Inflammatory macrophage (primary cell): Measurements from ENCODE around the gene F8.
"Not testable (repeated sequence)": the region's sequence is repeated elsewhere in the genome, so short reads cannot be mapped to it uniquely, and the experiment has no call there.

Source experiments
- DNase-seq, 2 donors: peaks; one replicate each; pipeline ENCODE4 v3.0.0-alpha.2; 2020 to 2022

Gene F8

GRCh38 chrX:154873329-154873728 is 149.2 kb downstream of the F8 start:
- peak; percentile 53 to 58 for DNase-seq

GRCh38 chrX:154868522-154868921 is 154.0 kb downstream of the F8 start:
- not testable (repeated sequence) for DNase-seq

GRCh38 chrX:154855256-154855655 is 167.3 kb downstream of the F8 start:
- DNase-seq: no peak

DNA sequence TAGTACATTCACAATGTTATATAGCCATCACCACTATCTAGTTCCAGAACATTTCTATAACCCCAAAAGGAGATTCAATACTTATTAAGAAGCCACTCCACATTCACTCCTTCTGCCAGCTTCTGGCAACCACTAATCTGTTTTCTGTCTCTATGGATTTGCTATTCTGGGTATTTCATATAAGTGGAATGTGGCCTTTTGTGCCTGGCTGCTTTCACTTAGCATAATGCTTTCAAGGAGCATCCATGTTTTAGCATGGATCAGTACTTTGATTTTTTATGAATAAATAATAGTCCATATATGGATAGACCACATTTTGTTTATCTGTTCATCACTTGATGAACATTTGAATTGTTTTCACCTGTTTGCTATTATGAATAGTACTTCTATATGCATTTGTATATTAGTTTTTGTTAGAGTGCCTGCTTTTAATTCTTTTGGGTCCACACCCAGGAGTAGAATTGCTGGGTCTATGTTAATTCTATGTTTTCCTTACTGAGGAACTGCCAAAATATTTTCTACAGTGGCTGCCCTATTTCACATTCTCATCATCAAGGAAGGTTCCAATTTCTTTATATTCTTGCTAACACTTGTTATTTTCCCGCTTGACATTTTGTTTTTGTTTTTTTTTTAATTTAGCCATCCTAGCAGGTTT is 171.4 kb downstream of the F8 start:
- DNase-seq: no peak

DNA sequence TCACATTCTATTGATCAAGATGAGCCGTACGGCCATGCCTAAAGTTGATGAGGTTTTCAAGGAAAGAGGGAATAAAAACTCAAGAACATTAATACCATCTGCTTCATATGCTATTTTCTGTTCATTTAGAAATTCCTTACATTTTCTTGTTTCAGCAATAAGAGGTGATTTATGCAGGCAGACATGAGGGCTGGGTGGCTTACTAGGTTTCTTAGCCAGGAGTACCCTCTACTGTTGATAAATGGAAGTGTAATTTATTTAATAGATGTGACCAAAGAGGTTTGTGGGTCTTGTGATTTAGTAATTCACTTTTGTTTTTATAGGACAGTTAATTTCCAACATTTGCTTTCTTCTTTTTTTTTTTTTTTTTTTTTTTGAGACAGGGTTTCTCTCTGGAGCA is 181.7 kb downstream of the F8 start:
- DNase-seq: peak; percentile 42 to 62

- DNase-seq: no peak
Observed at GRCh38 chrX:154836163-154836562, 186.4 kb downstream of the F8 start.

GRCh38 chrX:154834562-154834961 is 188.0 kb downstream of the F8 start, which contains the start of gene SMIM9:
SMIM9 (minus strand) TSS chrX:154834662; CDS start chrX:154830856, 3,806 bp downstream.
- no peak for DNase-seq

- DNase-seq: no peak
Observed at GRCh38 chrX:154833746-154834274, 188.7 kb downstream of the F8 start.

- no peak for DNase-seq
Observed at GRCh38 chrX:154829926-154830442, 192.5 kb downstream of the F8 start.

- no peak for DNase-seq
Observed at GRCh38 chrX:154829134-154829533, 193.4 kb downstream of the F8 start.

DNA sequence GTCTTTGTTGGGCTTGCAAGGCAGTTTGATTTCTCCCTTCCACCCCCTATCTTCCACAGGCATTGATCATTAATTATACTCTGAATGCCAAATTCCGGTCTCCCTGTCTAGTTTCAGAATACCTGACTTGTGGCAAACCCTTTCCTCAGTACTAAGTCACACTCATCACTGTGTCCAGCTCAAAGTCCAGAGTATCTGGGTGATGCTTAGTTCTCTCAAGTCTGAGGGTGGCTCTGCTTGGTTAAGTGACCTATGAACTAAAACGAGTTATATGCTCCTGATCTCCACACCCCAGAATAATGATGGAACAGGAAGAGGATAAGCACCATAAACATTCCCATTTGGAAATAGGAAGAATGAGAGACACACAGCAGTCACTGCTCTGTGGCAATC is 194.5 kb downstream of the F8 start:
- DNase-seq: no peak

DNA sequence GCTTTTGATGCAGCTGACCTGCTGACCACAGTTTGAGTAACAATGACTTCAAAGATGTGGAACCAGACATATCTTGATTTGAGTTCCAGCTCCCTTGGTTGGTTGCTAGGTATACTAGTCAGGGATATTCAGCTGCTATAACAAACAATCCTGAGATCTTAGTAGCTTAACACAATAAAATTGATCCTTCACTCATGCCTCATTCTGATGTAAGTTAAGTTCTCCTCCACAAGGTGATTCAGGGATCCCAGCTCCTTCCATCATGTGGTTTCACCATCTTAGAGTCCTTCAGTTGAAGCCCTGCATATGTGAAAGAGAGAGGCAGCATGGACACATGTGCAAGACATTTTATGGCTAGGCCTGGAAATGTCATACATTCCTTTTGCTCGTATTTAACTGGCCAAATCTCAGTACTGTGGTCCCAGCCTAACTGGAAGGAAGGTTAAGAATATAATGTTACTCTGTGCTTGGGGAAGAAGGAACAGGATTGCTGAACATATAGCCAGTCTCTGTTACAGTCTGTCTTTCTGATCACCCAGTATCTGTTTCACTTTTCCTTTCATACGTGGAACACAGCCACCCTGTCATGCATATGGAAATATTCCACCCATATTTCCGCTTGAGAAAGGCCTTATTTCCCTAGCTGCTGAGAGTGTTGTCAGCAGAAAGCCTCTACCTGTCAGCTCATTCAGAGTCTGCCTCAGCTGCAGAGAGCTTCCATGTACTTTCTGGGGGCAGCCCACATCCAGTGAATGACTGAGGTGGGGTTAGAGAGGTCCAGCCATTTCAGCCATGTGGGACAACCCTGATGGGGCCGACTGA is 195.1 kb downstream of the F8 start:
- DNase-seq: peak; percentile 2 to 10

- DNase-seq: not testable (repeated sequence)
Observed at GRCh38 chrX:154825586-154825985, 196.9 kb downstream of the F8 start.

DNA sequence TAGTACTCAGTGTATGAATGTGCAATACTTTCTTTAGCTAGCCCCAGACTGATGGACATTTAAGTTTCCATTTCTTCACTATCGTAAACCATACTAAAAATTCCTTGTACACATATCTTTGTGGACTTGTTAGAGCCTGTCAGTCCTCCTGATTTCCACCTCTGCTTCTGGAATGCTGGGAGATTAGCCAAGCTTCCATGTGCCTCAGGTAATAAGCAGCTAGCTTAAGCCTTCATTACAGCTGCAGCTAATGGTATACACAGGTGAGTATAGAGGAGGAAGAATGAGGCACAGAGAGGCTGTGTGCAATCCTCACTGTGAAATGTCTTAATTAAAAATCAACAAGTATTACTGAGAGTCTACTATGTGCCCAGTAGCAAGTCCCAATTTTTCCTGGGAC is 197.9 kb downstream of the F8 start:
- DNase-seq: no peak

- no peak for DNase-seq
Observed at GRCh38 chrX:154822029-154822428, 200.5 kb downstream of the F8 start.

GRCh38 chrX:154821523-154821922 is 201.0 kb downstream of the F8 start:
- no peak for DNase-seq

DNA sequence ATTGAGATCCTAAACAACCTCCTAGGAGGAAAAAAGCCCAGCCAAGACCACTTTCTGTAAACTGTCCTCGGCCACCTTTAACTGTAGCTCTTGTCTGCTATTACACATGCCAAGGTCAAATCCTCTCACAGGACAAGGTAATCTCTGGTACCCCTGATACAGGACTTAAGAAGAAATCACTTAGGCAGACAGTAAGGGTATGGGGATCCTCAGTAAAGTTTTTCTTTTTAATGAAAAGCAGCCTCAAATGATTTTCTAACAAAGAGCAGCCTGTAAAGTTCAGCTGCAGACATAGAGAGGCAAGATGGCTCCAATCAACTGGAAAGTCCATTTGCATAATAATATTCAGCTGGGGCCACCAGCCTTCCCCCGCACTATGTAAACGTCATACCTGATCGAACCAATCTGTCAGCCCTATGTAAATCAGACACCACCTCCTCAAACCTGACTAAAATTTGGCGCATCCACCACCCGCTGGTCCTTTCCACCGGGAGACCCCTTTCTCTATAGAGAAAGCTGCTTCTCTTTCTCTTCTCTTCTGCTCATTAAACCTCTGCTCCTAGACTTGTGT is 202.7 kb downstream of the F8 start:
- no peak for DNase-seq

DNA sequence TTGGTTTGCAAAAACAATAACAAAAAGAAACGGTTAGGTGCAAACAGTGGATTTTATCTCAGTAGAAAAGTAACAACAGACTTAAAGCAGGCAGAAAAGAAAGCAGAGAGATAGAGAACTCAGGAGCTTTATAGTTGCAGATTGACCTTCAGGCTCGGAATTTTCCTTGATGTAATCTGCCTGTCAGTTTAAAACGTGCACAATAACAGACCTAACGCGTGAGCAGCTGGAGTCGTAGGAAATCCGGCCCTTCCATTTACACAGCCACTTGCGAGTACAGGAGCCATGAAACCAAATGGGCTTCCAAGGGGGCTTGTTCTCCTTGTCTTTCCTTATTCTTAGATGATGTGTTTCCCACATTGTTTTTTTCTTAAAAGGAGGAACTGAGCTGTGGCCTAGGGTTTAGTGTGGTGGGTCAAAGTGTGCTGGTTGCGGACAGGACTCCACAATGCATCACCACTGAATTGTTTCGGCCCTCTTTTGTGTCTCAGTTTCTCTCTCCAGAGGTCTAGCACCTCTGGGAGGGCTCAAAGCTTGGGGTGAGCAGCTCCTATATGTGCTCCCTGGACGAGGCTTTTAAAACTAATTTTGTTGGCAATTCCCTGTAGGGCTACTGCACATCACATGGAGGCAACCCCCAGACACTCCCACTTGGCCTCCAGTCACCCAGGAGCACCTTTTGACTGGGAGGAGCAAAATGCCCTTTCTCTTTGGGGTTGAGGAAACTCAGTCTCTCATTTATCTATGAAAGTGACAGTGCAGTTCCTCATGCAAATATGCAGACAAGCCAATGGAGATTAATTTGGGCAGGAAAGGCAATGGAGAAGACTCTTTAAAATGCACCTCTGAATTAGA is 203.4 kb downstream of the F8 start:
- DNase-seq: no peak

GRCh38 chrX:154817048-154817618 is 205.4 kb downstream of the F8 start:
- DNase-seq: not testable (repeated sequence)

DNA sequence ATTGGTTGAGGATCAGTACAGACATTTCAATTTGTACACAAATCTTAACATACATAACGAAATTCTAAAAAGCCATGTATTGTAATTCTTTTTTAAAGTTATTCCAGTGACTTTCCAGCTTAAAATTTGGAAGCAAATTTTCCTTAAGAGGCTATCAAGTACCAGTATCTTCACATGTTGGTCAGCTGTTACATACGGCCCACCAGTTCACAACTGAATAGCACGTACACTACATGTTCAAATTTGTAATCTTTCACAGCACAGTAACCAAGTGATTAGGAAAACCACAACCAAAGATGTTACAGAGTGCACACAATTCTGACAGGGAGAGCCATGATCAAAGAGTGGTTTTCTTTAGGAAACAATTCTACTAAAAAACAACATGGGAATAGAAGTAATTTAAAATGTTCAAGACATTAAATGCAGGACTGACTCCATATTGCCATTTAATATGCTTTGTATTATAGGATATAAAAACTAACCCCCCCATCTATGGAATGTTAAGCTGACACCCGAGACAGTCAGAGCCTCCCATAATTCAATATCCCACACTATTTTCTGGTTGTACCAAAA is 206.1 kb downstream of the F8 start:
- DNase-seq: not testable (repeated sequence)

- no peak for DNase-seq
Observed at GRCh38 chrX:154815274-154815818, 207.2 kb downstream of the F8 start.
